ENCODE measurements around the gene FBN2.

FBN2 gene

DNA sequence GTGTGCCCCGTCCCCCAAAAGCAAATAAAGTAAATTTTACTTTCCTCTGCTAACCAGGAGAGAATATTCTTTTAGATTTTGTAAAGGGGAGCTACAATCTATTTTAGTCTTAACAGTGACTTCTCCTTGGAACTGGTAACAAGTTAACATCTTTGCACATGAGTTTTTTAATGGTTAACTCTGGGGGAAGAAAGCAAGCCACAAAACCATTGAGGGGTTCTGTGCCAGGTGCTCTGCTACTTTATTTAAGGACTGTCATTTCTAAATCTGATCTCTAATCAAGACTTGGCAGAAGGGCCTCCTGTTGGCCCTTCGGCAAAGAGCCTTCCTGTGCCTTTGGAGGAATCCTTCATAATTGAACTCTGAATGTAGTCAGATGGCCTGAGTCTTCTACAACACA lies 301.0 kb downstream of the FBN2 start:
- DNase-seq = no peak
- no peak overlapping the region for H3K27ac ChIP-seq
- no peaks in the 10 kb centered on the region for H3K36me3 ChIP-seq
- H3K9me3 ChIP-seq (ENCODE audit: severe bottlenecking) = no peaks in the 10 kb centered on the region
- TF ChIP-seq, protein P1, sequence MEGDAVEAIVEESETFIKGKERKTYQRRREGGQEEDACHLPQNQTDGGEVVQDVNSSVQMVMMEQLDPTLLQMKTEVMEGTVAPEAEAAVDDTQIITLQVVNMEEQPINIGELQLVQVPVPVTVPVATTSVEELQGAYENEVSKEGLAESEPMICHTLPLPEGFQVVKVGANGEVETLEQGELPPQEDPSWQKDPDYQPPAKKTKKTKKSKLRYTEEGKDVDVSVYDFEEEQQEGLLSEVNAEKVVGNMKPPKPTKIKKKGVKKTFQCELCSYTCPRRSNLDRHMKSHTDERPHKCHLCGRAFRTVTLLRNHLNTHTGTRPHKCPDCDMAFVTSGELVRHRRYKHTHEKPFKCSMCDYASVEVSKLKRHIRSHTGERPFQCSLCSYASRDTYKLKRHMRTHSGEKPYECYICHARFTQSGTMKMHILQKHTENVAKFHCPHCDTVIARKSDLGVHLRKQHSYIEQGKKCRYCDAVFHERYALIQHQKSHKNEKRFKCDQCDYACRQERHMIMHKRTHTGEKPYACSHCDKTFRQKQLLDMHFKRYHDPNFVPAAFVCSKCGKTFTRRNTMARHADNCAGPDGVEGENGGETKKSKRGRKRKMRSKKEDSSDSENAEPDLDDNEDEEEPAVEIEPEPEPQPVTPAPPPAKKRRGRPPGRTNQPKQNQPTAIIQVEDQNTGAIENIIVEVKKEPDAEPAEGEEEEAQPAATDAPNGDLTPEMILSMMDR (IDR thresholded peaks at IDR 0.05; ENCODE audit: low read depth, low read length) = no peak
- no peaks in the 10 kb centered on the region for H3K27me3 ChIP-seq (ENCODE audit: insufficient read depth, low read depth, severe bottlenecking)
- H3K4me3 ChIP-seq (ENCODE audit: low read depth, low read length) = no peak overlapping the region

DNA sequence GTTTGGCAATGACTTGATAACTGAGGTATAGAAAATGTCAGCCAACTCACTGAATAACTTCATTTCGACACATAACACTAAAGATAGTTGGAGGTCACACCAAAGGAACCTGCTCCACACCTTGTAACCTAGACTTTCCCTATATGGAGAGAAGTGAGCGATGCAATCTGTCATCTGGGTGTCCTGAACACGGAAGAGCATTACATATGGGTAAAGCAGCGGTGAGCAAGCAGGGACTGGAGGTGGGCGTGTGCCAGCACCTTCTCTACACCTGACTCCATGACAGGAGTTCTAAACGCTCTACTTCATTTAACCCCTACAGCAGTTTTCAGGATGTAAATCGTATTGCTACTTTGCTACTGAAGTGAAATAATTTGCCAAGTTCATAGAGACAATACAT lies 301.7 kb downstream of the FBN2 start:
- Histone ChIP-seq H3K36me3 (no peaks in the 10 kb centered on the region), H3K27ac (no peak overlapping the region), H3K4me3 (ENCODE audit: low read depth, low read length) (no peak overlapping the region), H3K9me3 (ENCODE audit: severe bottlenecking) (no peaks in the 10 kb centered on the region), H3K27me3 (ENCODE audit: insufficient read depth, low read depth, severe bottlenecking) (no peaks in the 10 kb centered on the region)
- DNase-seq = no peak
- TF ChIP-seq, protein P1 (IDR thresholded peaks at IDR 0.05; ENCODE audit: low read depth, low read length) = no peak

DNA sequence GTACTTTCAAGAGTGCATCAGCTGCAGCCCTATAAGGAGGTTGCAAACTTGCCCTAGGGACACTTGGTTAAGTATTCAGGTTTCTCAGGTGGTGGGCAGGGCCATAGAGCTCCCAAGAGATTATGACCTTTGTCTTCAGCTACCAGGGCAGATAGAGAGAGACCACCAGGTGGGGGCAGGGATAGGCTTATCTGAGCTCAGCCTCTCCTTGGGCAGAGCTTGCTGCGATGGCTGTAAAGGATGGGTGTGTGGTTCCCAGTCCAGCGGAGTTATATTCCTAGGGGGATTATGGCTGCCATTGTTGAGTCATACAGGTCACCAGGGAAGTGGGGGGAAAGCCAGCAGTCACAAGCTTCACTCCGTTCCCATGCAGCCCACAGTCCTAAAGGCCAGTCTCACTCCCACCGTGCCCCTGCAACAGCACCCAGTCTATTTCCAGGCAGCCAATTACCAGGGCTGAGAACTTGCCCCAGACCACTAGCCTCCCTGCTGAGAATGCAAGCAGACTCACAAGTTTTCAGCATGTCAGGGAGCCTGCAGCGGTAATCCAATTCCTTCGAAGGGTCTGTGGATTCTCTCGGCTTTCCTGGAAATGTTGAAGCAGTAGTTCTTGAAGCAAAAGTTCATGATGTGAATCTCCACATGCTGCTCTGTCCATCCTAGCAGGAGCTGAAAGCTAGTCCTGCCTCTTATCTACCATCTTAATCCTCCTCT lies 303.0 kb downstream of the FBN2 start:
- Histone ChIP-seq H3K4me3 (ENCODE audit: low read depth, low read length) (no peak overlapping the region), H3K9me3 (ENCODE audit: severe bottlenecking) (no peaks in the 10 kb centered on the region), H3K27ac (no peak overlapping the region), H3K36me3 (no peaks in the 10 kb centered on the region), H3K27me3 (ENCODE audit: insufficient read depth, low read depth, severe bottlenecking) (no peaks in the 10 kb centered on the region)
- DNase-seq = no peak
- TF ChIP-seq, protein P1 (IDR thresholded peaks at IDR 0.05; ENCODE audit: low read depth, low read length) = no peak

DNA sequence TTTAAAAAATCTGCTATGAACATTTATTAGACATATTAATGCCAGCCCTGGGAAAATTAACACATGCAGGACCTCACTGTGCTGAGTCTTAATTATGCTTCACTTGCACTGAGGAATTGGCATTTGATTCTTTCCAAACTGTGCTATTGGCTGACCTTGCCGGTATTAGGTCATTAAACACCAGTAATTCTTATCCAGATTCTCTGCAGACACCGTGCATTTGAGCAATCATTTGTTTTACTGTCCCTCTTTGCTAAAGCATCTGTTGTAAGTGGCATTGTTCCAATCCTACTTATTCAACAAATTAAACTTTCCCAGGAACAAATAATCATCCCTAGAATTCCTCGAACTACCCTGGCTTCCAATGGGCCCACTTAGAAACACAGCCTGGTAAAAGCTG lies 309.5 kb downstream of the FBN2 start:
- Histone ChIP-seq H3K4me3 (ENCODE audit: low read depth, low read length) (no peak overlapping the region), H3K27ac (no peak overlapping the region), H3K36me3 (no peaks in the 10 kb centered on the region), H3K27me3 (ENCODE audit: insufficient read depth, low read depth, severe bottlenecking) (no peaks in the 10 kb centered on the region), H3K9me3 (ENCODE audit: severe bottlenecking) (no peaks in the 10 kb centered on the region)
- no peak for DNase-seq
- TF ChIP-seq, protein P1 (IDR thresholded peaks at IDR 0.05; ENCODE audit: low read depth, low read length) = no peak

DNA sequence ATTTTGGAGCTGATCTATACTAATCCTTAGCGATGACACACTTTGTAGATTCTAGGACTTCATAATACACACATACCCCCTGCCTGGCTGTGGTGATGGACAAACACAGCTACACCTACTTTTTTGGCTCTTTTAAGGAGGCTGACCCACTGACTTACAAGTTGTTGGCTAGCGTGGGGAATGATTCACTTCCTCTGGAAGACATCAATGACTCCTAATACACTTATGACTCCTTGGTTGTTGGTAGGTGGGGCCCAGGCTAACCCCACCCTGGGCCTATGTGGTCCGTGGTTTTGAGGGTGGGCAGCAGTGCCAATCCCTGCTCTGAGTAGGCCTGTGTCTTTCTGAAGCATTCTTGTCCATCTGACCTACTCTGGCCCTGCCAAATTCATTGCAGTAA lies 310.0 kb downstream of the FBN2 start:
- no peak overlapping the region for H3K4me3 ChIP-seq (ENCODE audit: low read depth, low read length)
- H3K27me3 ChIP-seq (ENCODE audit: insufficient read depth, low read depth, severe bottlenecking) = no peaks in the 10 kb centered on the region
- H3K27ac ChIP-seq = no peak overlapping the region
- no peaks in the 10 kb centered on the region for H3K9me3 ChIP-seq (ENCODE audit: severe bottlenecking)
- no peak for DNase-seq
- TF ChIP-seq, protein P1 (IDR thresholded peaks at IDR 0.05; ENCODE audit: low read depth, low read length) = no peak
- no peaks in the 10 kb centered on the region for H3K36me3 ChIP-seq

All from WERI-Rb-1 (cell line).